ENCODE data around the gene CTU2.

- TF ChIP-seq CTCF (IDR thresholded peaks at IDR 0.05; ENCODE audit: insufficient read depth, low read depth, low read length) (no peak), EZH2 (IDR thresholded peaks at IDR 0.05; ENCODE audit: insufficient read depth, low read length) (no peak)
Measured at GRCh38 chr16:88677721-88678120, 28.6 kb upstream of the CTU2 start.

Measured in astrocyte (in vitro differentiated cells and primary cell).